Prostate gland (tissue), 2 donors: ENCODE results near the gene ERAL1. TPM values are rescaled to one million over a fixed set of nuclear protein-coding genes. Genes with fewer than 3 reads are reported as not detected.

Source experiments
- DNase-seq: peaks from one replicate; pipeline ENCODE4 v3.0.0-alpha.2; 2019; ENCODE audit warnings: low spot score
- H3K27ac ChIP-seq, 2 donors: fragments of 200-600 bp; sonication (generic); 2 replicates each; pipeline ENCODE4 v1.5.1; 2017 to 2019
- H3K27me3 ChIP-seq: fragments of 200-600 bp; sonication (generic); replicated peaks from 2 replicates; pipeline ENCODE4 v1.5.1; 2019; ENCODE audit not compliant: insufficient read depth
- H3K36me3 ChIP-seq, 2 donors: fragments of 200-600 bp; sonication (generic); 1 replicate in 1 of 2; 2 replicates in 1 of 2; pipeline versions ENCODE4 v1.5.1 to v1.8.1; 2017 to 2019
- H3K4me1 ChIP-seq: fragments of 200-600 bp; sonication (generic); replicated peaks from 2 replicates; pipeline ENCODE4 v1.5.1; 2019
- H3K4me3 ChIP-seq, 2 donors: fragments of 200-600 bp; sonication (generic); 2 replicates each; pipeline ENCODE4 v1.5.1; 2017 to 2019
- H3K9me3 ChIP-seq: fragments of 200-600 bp; sonication (generic); 2 replicates; pipeline ENCODE4 v1.5.1; 2017
- POLR2A ChIP-seq: fragments of 450-650 bp; IDR thresholded peaks from one replicate; pipeline ENCODE4 v1.6.1; 2016; ENCODE audit warnings: antibody characterized with exemption, mild to moderate bottlenecking
- POLR2AphosphoS5 ChIP-seq: sonication (generic); formaldehyde crosslinking; IDR thresholded peaks from one replicate; pipeline ENCODE4 v1.6.1; 2017; ENCODE audit warnings: antibody characterized with exemption
- WGBS: methylation state at CpG from one replicate; pipeline ENCODE4 v1.1.5; 2018; 5-methylcytosine and 5-hydroxymethylcytosine counted together
- intact Hi-C: fragments of 100-400 bp; cut with DNase I; formaldehyde crosslinking; loops from one replicate; pipeline ENCODE4 v1.14.2; 2022
- total RNA-seq, 2 donors: library from RNA; depleted of rRNA; stranded (reverse); fragments of >200 nt; gene quantifications; one replicate each; pipeline ENCODE4 v1.1.0, GENCODE V29; 2016
- TF ChIP-seq, protein P1 (sequence below), 4 experiments: fragments of 200-600 bp in 2 of 4; fragments of 450-650 bp in 2 of 4; sonication (generic) in 2 of 4; IDR thresholded peaks; 1 replicate in 3 of 4; 2 replicates in 1 of 4; pipeline ENCODE4 v1.5.1; 2016 to 2019; ENCODE audit warnings: antibody characterized with exemption in 4 of 4, mild to moderate bottlenecking in 2 of 4, moderate library complexity in 2 of 4

Gene ERAL1
- total RNA-seq, 2 donors from 2014 or later = 49.9 to 70.8 TPM

DNA sequence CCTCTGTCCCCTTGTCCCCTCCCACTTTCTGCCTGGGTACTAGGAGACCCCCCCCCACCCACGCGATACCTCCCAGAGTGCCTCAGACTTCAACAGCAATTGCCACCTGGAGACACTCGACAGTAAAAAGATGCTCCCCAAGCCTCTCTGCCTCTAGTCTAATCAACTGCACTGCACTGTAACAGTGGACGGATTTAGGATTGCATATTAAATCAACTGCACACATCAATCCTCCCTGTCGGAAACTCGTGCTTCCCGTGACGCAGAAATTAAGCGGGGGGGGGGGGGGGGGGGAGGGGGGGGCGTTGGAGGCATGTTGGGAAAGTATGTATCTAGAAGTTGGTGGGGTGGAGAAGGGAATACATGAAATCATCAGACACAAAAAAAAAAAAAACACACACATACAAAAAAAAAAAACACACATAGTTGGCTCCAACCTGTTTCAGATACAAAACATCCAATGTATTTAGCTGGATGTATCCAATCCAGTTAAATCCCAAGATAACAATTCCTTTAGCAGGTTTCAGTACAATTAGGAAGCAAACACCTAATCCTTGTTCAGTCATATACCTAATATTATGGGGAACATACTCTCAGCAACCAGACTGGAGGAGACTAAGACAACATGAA is 42.0 kb upstream of the ERAL1 start:
- TF ChIP-seq, protein P1, sequence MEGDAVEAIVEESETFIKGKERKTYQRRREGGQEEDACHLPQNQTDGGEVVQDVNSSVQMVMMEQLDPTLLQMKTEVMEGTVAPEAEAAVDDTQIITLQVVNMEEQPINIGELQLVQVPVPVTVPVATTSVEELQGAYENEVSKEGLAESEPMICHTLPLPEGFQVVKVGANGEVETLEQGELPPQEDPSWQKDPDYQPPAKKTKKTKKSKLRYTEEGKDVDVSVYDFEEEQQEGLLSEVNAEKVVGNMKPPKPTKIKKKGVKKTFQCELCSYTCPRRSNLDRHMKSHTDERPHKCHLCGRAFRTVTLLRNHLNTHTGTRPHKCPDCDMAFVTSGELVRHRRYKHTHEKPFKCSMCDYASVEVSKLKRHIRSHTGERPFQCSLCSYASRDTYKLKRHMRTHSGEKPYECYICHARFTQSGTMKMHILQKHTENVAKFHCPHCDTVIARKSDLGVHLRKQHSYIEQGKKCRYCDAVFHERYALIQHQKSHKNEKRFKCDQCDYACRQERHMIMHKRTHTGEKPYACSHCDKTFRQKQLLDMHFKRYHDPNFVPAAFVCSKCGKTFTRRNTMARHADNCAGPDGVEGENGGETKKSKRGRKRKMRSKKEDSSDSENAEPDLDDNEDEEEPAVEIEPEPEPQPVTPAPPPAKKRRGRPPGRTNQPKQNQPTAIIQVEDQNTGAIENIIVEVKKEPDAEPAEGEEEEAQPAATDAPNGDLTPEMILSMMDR (IDR thresholded peaks at IDR 0.05) = no peak
- no peak for TF ChIP-seq POLR2A
- no peak for TF ChIP-seq POLR2AphosphoS5
- no peak for DNase-seq
- peak overlapping the region; percentile 81 to 92 for H3K27ac ChIP-seq
- no peaks in the 10 kb centered on the region for H3K36me3 ChIP-seq
- H3K27me3 ChIP-seq = no peaks in the 10 kb centered on the region
- H3K4me3 ChIP-seq = peak overlapping the region; percentile 53 to 77
- intact Hi-C loops = no loop called here
- H3K9me3 ChIP-seq = no peaks in the 10 kb centered on the region
- peaks cover 4% of the 10 kb centered on the region for H3K4me1 ChIP-seq
- under 1% methylated on average over 10 of the region's 10 CpGs for WGBS

- Histone ChIP-seq H3K4me3 (no peak overlapping the region), H3K4me1 (no peaks in the 10 kb centered on the region), H3K27me3 (no peaks in the 10 kb centered on the region), H3K27ac (no peak overlapping the region), H3K36me3 (no peaks in the 10 kb centered on the region), H3K9me3 (no peaks in the 10 kb centered on the region)
- intact Hi-C loops = no loop called here
- WGBS = 36% methylated on average over 4 of the region's 4 CpGs
- no peak for DNase-seq
- no peak for TF ChIP-seq POLR2A
- no peak for TF ChIP-seq POLR2AphosphoS5
- TF ChIP-seq, protein P1 (IDR thresholded peaks at IDR 0.05) = no peak
Measured at GRCh38 chr17:28816540-28816939, 38.3 kb upstream of the ERAL1 start.

DNA sequence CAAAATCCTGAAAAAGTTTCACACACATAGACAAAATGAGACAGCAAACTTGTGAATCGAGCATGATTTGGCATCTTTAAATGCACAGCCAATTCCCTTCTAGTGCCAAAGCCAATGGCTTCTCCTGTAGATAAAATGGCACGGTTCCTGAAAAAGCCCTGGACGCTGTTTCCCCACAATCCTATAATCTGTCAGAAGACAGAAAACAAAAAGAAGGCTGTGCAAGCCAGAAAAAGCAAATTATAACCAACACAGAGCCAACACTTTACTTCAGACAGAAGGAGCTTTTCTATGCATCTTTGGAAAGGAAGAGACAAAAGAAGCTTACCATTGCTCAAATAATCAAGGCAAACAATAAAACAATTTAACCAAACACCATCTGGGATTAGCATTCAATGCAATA is 36.0 kb upstream of the ERAL1 start:
- no peaks in the 10 kb centered on the region for H3K4me1 ChIP-seq
- 24% methylated on average over 3 of the region's 3 CpGs for WGBS
- TF ChIP-seq POLR2A (no peak), POLR2AphosphoS5 (no peak)
- TF ChIP-seq, protein P1 (IDR thresholded peaks at IDR 0.05) = no peak

DNA sequence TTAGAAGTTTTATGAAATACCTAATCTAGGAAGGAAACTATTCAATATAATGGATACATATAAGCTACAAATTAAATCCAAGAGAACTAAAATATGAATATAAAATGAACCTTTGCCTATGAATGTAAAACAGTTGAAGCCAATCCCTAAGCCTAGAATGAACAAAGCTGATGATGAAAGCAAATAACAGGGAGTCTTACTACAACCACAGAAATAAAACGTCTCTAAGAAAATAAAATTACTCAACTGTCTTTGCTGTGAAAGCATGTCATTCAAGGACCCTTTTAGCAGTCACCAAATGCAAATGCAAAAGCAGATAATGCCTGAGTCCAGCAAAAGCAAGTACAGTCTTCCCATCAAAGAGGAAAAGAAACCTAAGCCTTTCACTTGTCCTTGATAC is 35.2 kb upstream of the ERAL1 start:
- Histone ChIP-seq H3K4me1 (no peaks in the 10 kb centered on the region), H3K36me3 (no peaks in the 10 kb centered on the region), H3K4me3 (no peak overlapping the region), H3K27me3 (no peaks in the 10 kb centered on the region), H3K9me3 (no peaks in the 10 kb centered on the region), H3K27ac (no peak overlapping the region)
- no peak for DNase-seq
- TF ChIP-seq POLR2AphosphoS5 (no peak), POLR2A (no peak)
- TF ChIP-seq, protein P1 (IDR thresholded peaks at IDR 0.05) = no peak
- intact Hi-C loops = no loop called here
- WGBS = 63% methylated on average over 1 of the region's 1 CpG

More for the DNA sequence above, 36.0 kb upstream of the ERAL1 start:
- no peak for DNase-seq
- Histone ChIP-seq H3K27ac (no peak overlapping the region), H3K4me3 (no peak overlapping the region), H3K9me3 (no peaks in the 10 kb centered on the region), H3K36me3 (no peaks in the 10 kb centered on the region), H3K27me3 (no peaks in the 10 kb centered on the region)
- intact Hi-C loops = no loop called here

DNA sequence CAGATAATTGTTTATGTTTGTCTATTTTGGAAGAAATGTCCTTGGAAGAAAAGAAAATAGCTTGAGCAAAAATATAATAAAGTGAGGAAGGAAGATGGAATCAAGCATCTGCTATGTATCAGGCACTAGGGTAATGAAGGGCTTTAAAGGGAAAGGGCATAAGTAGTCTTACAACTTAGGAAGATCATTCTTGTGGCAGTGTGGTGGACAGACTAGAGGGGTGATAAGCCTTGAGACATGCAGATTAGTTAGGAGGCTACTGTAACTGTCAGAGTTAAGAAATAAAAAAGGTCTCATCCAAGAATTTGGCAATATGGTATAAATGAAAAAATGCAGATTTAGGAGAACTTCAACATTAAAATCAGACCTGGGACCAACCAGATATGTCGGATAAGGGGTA is 27.1 kb upstream of the ERAL1 start:
- Histone ChIP-seq H3K9me3 (no peaks in the 10 kb centered on the region), H3K27ac (no peak overlapping the region), H3K36me3 (no peaks in the 10 kb centered on the region), H3K4me3 (no peak overlapping the region), H3K4me1 (no peaks in the 10 kb centered on the region), H3K27me3 (no peaks in the 10 kb centered on the region)
- intact Hi-C loops = no loop called here
- TF ChIP-seq POLR2AphosphoS5 = no peak
- no peak for TF ChIP-seq POLR2A
- TF ChIP-seq, protein P1 (IDR thresholded peaks at IDR 0.05) = no peak
- no peak for DNase-seq
- WGBS = 91% methylated on average over 1 of the region's 1 CpG
